Colon (tissue), 2 donors: ENCODE results near the gene EMSY.

ENCODE experiments used
- FAIRE-seq: peaks from 2 replicates; lab custom pipeline; 2012; peaks lifted over from hg19 to GRCh38; lab: Jason Lieb, UNC
- donor health status: control.
- donor health status: control.

The EMSY gene

GRCh38 chr11:76455331-76455730 lies 10.5 kb downstream of the EMSY start:
- no peak for FAIRE-seq

- no peak for FAIRE-seq
Observed at GRCh38 chr11:76455931-76456330, 11.1 kb downstream of the EMSY start.

DNA sequence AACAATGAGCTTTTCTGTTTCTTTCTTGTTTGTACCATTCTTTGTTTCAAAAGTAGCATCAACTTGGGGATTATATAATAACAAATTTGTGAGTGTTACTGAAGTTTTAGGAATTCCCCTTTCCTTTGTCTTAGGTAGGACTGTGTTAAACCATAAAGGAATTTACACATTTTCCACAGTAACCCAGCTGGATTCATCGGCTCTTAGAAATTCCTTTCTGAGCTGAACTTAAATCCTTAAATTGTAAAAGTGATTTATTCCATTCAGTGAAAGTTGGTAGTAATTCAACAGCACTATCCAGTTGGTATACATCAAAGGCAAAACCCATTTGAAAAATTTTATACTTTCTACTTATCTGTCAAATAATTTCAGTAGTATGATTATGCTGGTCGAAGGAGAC lies 11.8 kb downstream of the EMSY start:
- FAIRE-seq, result no peak

- FAIRE-seq, result no peak
Observed at GRCh38 chr11:76459299-76459698, 14.5 kb downstream of the EMSY start.

GRCh38 chr11:76459846-76460245 lies 15.0 kb downstream of the EMSY start:
- no peak for FAIRE-seq

DNA sequence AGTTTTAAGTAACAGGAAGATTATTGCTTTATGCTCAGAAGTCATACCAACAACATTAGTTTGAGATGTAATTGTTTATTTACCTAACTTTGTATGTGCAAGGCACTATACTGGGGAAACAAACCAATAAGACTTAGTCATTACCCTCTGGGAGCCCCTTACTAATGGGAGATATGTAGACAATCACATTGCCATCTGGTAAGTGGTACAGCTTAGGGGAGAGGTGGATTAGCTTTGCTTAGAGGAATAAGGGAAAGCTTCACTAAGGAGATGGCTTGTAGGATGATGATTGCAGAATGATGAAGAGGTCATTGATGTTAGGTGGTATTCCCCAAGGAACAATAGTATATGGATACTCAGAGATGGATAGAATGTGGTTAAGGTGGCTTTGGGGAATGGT lies 17.5 kb downstream of the EMSY start:
- FAIRE-seq, result no peak

DNA sequence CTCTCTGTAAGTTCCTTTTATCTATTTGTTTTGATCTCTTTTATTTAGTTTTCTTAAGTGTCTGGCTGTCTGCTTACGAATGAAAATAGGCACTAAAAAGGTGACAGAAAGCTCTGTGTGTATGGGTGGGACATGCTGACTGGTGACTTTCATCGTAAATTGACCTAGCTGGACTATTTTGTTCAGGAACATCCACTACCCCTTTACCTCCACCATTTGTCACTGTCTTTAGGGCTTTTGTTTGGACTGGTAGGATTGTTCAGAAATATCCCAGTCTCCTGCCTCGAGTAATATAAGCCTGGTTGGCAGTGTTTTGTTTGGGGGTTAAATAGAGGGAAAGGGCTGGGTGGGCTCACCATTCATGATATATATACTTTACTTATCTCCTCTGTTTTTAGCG lies 20.9 kb downstream of the EMSY start:
- no peak for FAIRE-seq

DNA sequence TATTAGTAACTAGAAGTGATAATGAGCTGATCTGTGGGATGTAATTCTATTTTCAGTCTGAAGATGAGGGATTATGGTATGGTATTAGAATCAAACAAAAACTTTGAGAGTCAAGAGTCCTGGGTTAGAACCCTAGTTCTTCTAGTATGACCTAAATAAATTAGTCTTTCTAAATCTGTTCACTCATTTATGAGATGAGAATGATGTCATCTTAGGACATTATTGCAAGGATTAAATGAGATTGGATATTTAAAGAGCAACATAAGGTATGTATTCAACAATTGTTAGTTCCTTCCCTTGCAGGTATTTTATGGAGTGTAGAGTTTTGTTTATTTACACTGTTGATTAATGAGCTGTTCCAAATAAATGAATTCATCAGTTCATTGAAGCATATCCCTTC lies 21.8 kb downstream of the EMSY start:
- no peak for FAIRE-seq

DNA sequence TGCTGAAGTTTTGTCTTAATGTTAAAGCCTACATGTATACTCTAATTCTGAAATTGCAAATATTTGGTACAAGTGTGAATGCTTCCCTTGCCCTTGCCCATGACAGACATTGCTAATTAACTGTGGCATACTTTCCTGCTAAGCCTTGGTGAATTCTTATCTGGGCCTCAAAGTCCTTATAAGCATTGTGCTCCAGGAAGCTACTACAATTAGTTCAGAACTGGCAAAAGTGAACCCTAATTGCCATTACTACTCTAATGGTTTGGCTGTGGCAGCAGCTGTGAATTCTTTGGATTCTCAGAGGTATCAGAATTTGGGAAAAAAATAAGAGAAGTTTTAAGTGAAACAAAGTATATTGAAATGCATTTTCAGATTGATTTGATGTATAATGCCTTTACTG lies 24.3 kb downstream of the EMSY start:
- no peak for FAIRE-seq

DNA sequence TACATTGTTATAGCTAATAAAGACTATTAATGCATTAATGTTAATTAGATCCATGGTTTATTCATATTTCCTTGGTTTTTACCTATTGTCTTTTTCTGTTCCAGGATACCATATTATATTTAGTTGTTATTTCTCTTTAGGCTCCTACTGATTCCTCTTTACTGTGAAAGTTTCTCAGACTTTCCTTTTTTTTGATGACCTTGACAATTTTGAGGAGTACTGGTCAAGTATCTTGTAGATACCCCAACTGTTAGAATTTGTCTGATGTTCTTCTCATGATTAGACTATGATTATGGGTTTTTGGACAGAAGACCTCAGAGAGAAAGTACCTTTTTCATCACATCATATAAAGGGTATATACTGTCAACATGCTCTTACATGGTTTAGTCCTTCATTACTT lies 26.6 kb downstream of the EMSY start:
- FAIRE-seq, result no peak

- FAIRE-seq, result no peak
Observed at GRCh38 chr11:76480241-76480640, 35.4 kb downstream of the EMSY start.

- FAIRE-seq, result no peak
Observed at GRCh38 chr11:76491644-76492043, 46.8 kb downstream of the EMSY start.

- no peak for FAIRE-seq
Observed at GRCh38 chr11:76493040-76493439, 48.2 kb downstream of the EMSY start.

DNA sequence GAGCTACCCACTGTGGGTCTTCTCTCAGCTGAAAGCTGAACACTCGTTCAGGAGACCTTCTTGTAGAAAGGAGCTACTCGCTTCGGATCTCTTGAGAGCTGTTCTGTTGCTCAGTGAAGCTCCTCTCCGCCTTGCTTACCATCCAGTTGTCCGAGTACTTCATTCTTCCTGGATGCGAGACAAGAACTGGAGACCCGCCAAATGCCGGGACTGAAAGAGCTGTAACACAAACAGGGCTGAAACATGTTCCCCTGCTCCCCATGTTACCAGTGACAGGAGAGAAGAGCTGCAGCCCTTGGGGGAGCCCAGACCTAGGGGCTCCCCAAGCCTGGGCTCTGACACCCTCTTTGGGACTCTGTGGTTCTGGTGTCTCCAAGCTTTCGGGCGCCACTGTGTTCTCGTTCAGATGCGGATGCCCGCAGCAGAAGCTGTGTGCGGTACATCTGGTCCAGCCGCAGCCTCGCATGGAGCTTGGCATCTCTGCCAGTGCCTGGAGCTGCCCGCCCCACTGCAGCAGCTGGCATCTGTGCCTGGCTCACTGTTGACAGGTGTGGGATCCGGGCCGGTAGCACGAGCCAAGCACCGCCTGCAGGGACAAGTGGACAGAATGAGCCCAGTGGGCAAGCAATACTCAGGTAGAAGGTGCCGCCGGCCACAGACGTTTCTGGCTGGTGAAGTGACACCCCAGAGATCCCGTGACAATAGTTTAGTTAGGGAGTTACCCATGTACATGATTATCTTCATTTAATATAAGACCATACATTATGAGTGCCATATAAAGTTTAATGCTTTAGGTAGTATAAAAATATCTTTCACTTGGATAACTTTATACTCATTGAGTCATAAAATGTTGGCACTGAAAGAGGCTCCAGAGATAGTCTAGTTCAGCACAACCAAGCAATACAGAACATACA lies 49.1 kb downstream of the EMSY start:
- peak; percentile 5 for FAIRE-seq

GRCh38 chr11:76495019-76495418 lies 50.2 kb downstream of the EMSY start:
- FAIRE-seq, result no peak

GRCh38 chr11:76496174-76496573 lies 51.4 kb downstream of the EMSY start:
- FAIRE-seq, result no peak

DNA sequence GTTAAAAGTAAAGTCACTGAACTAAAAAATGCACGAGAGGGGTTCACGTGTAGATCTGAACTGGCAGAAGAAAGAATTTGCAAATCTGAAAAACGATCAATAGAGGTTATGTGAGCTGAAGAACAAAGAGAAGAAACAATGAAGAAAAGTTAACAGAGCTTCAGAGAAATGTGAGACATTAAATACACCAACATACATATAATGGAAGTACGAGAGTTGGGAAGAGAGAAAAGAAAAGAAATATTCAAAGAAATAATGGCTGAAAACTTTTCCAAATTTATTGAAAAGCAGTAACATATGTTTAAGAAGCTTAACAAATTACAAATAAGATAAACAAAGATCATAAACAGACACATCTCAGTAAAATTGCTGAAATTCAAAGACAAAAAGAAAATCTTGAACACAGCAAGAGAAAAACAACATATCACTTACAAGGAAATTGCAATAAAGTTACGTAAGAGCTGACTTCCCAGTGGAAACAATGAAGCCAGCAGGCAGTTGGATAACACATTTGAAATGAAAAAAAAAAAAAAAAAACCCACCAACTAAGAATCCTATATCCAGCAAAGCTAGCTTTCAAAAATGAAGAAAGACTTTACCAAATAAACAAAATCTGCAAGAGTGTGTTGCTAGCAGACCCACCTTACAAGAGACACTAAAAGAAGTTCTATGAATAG lies 56.8 kb downstream of the EMSY start:
- FAIRE-seq, result no peak

DNA sequence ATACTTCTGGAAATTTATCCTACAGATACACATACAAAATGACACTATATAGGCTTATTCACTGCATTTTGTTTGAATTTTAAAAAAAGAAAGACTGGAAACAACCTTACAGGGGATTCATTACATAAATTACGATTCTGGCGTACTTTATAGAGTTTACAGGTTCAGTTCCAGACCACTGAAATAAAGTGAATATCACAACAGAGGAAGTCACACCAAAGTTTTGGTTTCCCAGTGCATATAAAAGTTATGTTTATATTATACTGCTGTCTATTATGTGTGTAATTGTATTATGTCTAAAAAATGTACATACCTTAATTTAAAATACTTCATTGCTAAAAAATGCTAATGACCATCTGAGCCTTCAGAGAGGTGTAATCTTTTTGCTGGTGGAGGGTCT lies 62.0 kb downstream of the EMSY start:
- no peak for FAIRE-seq

DNA sequence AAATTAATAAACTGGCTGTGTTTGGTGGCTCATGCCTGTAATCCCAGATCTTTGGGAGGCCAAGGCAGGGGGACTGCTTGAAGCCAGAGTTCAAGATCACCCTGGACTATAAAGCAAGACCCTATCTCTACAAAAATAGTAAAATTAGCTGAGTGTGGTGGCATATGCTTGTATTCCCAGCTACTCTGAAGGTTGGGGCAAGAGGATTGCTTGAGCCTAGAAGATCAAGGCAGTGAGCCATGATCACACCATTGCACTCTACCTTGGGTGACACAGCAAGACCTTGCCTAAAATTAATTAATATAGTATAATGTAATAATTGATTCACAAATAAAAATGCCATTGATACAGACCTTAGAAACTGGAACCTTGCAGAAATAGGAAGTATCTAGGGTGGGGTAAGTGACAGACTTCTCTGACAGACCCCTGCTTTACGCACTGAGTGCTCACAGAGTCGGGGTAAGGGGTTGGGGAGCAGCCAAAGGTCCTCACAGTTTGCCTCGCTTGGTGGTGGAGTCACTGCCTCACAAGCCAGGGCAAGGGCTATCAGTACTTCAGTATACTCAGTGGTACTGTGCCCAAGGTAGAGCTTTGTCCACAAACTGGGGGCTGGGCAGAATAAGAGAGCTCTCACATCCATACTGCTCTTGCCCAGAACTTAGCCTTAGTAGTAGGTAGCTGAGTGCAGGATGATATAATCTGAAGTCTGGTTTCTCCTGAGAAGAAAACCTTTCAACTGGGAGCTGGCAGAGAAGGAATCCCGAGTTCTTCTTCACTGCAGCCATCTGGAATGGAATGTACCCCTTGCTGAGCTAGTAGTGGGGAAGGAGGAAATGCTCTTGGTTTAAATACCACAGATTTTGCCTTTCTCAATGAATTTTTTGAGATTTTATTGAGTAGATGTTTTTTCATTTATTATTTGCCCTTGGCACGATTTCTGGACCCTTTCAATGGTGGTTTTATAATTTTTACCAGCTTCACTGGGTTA lies 65.5 kb downstream of the EMSY start:
- FAIRE-seq, result no peak

DNA sequence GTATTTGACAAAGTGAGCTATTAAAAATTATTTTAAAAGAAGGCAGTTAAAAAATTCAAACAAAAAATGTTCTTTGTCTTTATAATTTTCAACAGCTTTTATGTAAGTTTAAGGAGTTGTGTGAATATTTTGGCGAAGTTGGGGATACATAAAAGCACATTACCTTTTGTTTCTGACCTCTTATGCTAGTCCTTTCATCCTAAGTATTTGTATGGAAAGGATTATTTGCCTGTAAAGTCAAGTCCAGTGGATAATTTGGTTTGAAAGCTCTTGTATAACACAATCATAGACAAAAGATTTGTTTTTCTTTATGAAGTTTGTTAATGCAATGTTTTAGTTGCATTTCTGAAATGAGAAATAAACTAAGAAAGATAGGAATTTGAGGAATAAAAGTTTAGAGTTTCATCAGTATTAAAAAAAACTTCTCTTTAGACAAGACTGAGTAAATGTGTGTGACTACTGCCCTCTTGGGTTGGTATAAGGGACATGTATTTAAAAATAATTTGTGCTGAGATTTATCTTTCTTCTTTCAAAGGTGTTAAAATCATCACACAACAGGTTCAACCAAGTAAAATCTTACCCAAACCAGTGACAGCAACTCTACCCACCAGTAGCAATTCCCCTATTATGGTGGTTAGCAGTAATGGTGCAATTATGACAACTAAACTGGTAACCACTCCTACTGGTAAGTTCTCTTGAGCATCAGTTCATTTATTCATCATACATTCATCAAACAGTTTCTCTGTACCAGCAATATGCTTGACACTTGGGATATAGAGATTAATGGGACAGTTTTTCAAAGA lies 68.2 kb downstream of the EMSY start:
- no peak for FAIRE-seq

DNA sequence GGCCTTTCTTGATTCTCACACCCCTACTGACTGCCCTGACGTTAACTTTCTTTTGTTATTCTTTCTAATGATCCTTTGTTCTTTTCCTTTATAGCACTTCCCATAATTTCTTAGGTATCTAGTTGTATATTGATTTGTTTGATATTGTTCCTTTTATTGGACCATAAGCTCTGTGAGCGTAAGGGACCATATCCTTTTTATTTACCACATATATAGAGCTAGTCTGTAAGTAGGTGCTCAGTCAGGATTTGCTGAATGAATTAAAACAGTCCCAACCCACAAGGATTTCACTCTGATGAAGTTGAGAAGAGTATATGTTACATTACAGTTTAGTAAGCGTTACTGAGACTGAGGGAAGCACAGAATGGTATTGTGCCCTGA lies 68.8 kb downstream of the EMSY start:
- FAIRE-seq, result no peak

- no peak for FAIRE-seq
Observed at GRCh38 chr11:76515494-76515893, 70.7 kb downstream of the EMSY start.
